PC-3 (cell line): ENCODE measurements around the gene HES7.

Source experiments
- EZH2 ChIP-seq: fragments of 300-600 bp; sonication (generic); IDR thresholded peaks from one replicate; pipeline ENCODE4 v1.6.1; 2017; ENCODE audit warnings: antibody characterized with exemption, mild to moderate bottlenecking, low read length; ENCODE audit not compliant: unreplicated experiment
- EZH2phosphoT487 ChIP-seq: fragments of 300-600 bp; sonication (generic); IDR thresholded peaks from 2 replicates; pipeline ENCODE4 v1.6.1; 2018; ENCODE audit warnings: mild to moderate bottlenecking, antibody characterized with exemption, low read length, borderline replicate concordance
- TF ChIP-seq, protein P1 (sequence below): fragments of 300-600 bp; sonication (generic); conservative IDR thresholded peaks from 2 replicates; pipeline ENCODE4 v1.5.1; 2017; ENCODE audit warnings: antibody characterized with exemption, low read depth, mild to moderate bottlenecking, low read length

DNA sequence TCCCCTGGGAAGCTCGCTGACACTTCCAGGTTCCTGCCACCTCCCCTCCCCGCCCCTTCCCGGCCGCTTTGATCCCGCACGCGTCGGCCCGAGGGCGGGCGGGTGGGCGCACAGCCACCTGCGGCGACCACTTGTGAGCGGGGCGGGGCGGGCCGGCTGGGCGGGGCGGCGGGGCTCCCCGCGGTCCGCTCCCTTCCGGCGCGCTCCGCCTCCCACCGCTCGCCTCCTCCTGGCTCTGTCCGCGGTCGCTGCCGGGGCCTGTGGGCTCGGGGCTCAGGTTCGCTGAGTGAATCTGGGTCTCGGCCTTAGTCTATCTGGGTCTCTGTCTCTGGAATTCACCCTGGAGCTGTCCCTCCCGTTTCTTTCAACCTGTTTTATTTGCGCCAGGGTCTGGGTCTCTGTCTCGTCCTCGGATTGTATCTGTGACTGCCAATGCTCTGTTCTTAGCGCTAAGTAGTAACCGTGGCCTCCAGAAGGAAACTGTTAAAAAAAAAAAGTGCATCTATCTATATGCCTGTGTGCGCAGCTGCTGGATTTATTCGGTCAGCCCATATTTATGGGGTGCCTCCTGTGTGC, 2.7 kb upstream of the HES7 start:
- TF ChIP-seq, protein P1, sequence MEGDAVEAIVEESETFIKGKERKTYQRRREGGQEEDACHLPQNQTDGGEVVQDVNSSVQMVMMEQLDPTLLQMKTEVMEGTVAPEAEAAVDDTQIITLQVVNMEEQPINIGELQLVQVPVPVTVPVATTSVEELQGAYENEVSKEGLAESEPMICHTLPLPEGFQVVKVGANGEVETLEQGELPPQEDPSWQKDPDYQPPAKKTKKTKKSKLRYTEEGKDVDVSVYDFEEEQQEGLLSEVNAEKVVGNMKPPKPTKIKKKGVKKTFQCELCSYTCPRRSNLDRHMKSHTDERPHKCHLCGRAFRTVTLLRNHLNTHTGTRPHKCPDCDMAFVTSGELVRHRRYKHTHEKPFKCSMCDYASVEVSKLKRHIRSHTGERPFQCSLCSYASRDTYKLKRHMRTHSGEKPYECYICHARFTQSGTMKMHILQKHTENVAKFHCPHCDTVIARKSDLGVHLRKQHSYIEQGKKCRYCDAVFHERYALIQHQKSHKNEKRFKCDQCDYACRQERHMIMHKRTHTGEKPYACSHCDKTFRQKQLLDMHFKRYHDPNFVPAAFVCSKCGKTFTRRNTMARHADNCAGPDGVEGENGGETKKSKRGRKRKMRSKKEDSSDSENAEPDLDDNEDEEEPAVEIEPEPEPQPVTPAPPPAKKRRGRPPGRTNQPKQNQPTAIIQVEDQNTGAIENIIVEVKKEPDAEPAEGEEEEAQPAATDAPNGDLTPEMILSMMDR, result no peak
- TF ChIP-seq EZH2 (no peak), EZH2phosphoT487 (no peak)
